ENCODE measurements around the gene TMEM60.

TMEM60 gene

GRCh38 chr7:77783545-77783944 lies 14.7 kb downstream of the TMEM60 start:
- Mint-ChIP-seq H3K9me3 (peaks cover 5% of the 10 kb centered on the region), H3K4me3 (no peak overlapping the region)

GRCh38 chr7:77783111-77783510 lies 15.1 kb downstream of the TMEM60 start:
- Mint-ChIP-seq H3K36me3 (ENCODE audit: low read depth) (peaks cover 64% of the 10 kb centered on the region), H3K27me3 (ENCODE audit: low read depth) (no peaks in the 10 kb centered on the region), H3K9me3 (peaks cover 5% of the 10 kb centered on the region), H3K4me1 (no peaks in the 10 kb centered on the region), H3K27ac (no peak overlapping the region), H3K4me3 (no peak overlapping the region)
- no peak for TF ChIP-seq CTCF (IDR thresholded peaks at IDR 0.05; ENCODE audit: unreplicated experiment in 3 of 3)

More at GRCh38 chr7:77783545-77783944, 14.7 kb downstream of the TMEM60 start:
- TF ChIP-seq CTCF (IDR thresholded peaks at IDR 0.05; ENCODE audit: unreplicated experiment in 3 of 3), result no peak
- no peaks in the 10 kb centered on the region for H3K27me3 Mint-ChIP-seq (ENCODE audit: low read depth)
- H3K4me1 Mint-ChIP-seq, result no peaks in the 10 kb centered on the region
- no peak overlapping the region for H3K27ac Mint-ChIP-seq
- H3K36me3 Mint-ChIP-seq (ENCODE audit: low read depth), result peaks cover 61% of the 10 kb centered on the region

- no peak overlapping the region for H3K4me3 Mint-ChIP-seq
- no peak overlapping the region for H3K27ac Mint-ChIP-seq
- no peaks in the 10 kb centered on the region for H3K27me3 Mint-ChIP-seq (ENCODE audit: low read depth)
- H3K4me1 Mint-ChIP-seq, result no peaks in the 10 kb centered on the region
- peaks cover 5% of the 10 kb centered on the region for H3K9me3 Mint-ChIP-seq
- peaks cover 69% of the 10 kb centered on the region for H3K36me3 Mint-ChIP-seq (ENCODE audit: low read depth)
- TF ChIP-seq CTCF (IDR thresholded peaks at IDR 0.05; ENCODE audit: unreplicated experiment in 3 of 3), result no peak
Observed at GRCh38 chr7:77782383-77782782, 15.9 kb downstream of the TMEM60 start.

- Mint-ChIP-seq H3K4me3 (no peak overlapping the region), H3K27ac (no peak overlapping the region), H3K4me1 (no peaks in the 10 kb centered on the region), H3K36me3 (ENCODE audit: low read depth) (peaks cover 74% of the 10 kb centered on the region), H3K27me3 (ENCODE audit: low read depth) (no peaks in the 10 kb centered on the region), H3K9me3 (peaks cover 15% of the 10 kb centered on the region)
- TF ChIP-seq CTCF (IDR thresholded peaks at IDR 0.05; ENCODE audit: unreplicated experiment in 3 of 3), result no peak
Observed at GRCh38 chr7:77778535-77778934, 19.7 kb downstream of the TMEM60 start.

- H3K4me1 Mint-ChIP-seq, result no peaks in the 10 kb centered on the region
- H3K27me3 Mint-ChIP-seq (ENCODE audit: low read depth), result no peaks in the 10 kb centered on the region
- no peak overlapping the region for H3K27ac Mint-ChIP-seq
- H3K9me3 Mint-ChIP-seq, result peaks cover 12% of the 10 kb centered on the region
- peaks cover 72% of the 10 kb centered on the region for H3K36me3 Mint-ChIP-seq (ENCODE audit: low read depth)
- TF ChIP-seq CTCF (IDR thresholded peaks at IDR 0.05; ENCODE audit: unreplicated experiment in 3 of 3), result no peak
- no peak overlapping the region for H3K4me3 Mint-ChIP-seq
Observed at GRCh38 chr7:77771901-77772300, 26.3 kb downstream of the TMEM60 start.

GRCh38 chr7:77770316-77770715 lies 27.9 kb downstream of the TMEM60 start:
- Mint-ChIP-seq H3K9me3 (no peaks in the 10 kb centered on the region), H3K27ac (no peak overlapping the region), H3K4me3 (no peak overlapping the region), H3K27me3 (ENCODE audit: low read depth) (no peaks in the 10 kb centered on the region), H3K36me3 (ENCODE audit: low read depth) (peaks cover 62% of the 10 kb centered on the region), H3K4me1 (no peaks in the 10 kb centered on the region)
- no peak for TF ChIP-seq CTCF (IDR thresholded peaks at IDR 0.05; ENCODE audit: unreplicated experiment in 3 of 3)

Measured in nephron (organoid).